GM23338 (cell line): ENCODE measurements around the gene RFXANK.

ENCODE experiments used
- CREB1 ChIP-seq: fragments of 250-450 bp; sonication (Bioruptor Pico); IDR thresholded peaks from 2 replicates; pipeline ENCODE4 v1.5.0; 2020; ENCODE audit warnings: low read depth, mild to moderate bottlenecking, moderate library complexity
- CTCF ChIP-seq, 2 experiments: fragments of 200-600 bp in 1 of 2; sonication (generic) in 1 of 2; conservative IDR thresholded peaks; 2 replicates each; pipeline versions ENCODE4 v1.5.1 to v1.6.1; 2016 to 2017; ENCODE audit warnings: antibody characterized with exemption in 2 of 2, low read depth in 2 of 2, mild to moderate bottlenecking in 2 of 2, moderate library complexity in 1 of 2
- EZH2 ChIP-seq: fragments of 200-600 bp; sonication (generic); IDR thresholded peaks from one replicate; pipeline ENCODE4 v1.8.0; 2017; ENCODE audit warnings: antibody characterized with exemption, mild to moderate bottlenecking, low read depth; ENCODE audit not compliant: unreplicated experiment
- EZH2phosphoT487 ChIP-seq: fragments of 200-600 bp; sonication (generic); IDR thresholded peaks from one replicate; pipeline ENCODE4 v1.8.1; 2018; ENCODE audit warnings: antibody characterized with exemption; ENCODE audit not compliant: unreplicated experiment
- POLR2AphosphoS5 ChIP-seq: IDR thresholded peaks from 2 replicates; pipeline ENCODE4 v1.6.1; 2016; ENCODE audit warnings: antibody characterized with exemption, low read depth
- REST ChIP-seq: IDR thresholded peaks from one replicate; pipeline ENCODE4 v1.6.1; 2018; ENCODE audit warnings: antibody characterized with exemption; ENCODE audit not compliant: unreplicated experiment
- STAT1 ChIP-seq: IDR thresholded peaks from one replicate; pipeline ENCODE4 v1.6.1; 2016; ENCODE audit warnings: antibody characterized with exemption; ENCODE audit not compliant: unreplicated experiment
- ZNF114 ChIP-seq: fragments of 250-450 bp; sonication (Bioruptor Pico); IDR thresholded peaks from 2 replicates; pipeline ENCODE4 v1.5.0; 2020; ENCODE audit warnings: mild to moderate bottlenecking, moderate library complexity

GRCh38 chr19:19155495-19156219 is 36.4 kb upstream of the RFXANK start:
- TF ChIP-seq POLR2AphosphoS5, result no peak
- TF ChIP-seq CTCF (conservative IDR thresholded peaks at IDR 0.05; ENCODE audit: low read depth in 2 of 2), result no peak
- no peak for TF ChIP-seq EZH2phosphoT487
- TF ChIP-seq EZH2, result no peak
- no peak for TF ChIP-seq CREB1 (CRISPR knock-in tag)
- no peak for TF ChIP-seq STAT1
- no peak for TF ChIP-seq REST
- TF ChIP-seq ZNF114 (CRISPR knock-in tag), result no peak
